Measurements from ENCODE around the gene SETD2.

GRCh38 chr3:47035645-47036044 lies 128.3 kb downstream of the SETD2 start:
- TF ChIP-seq CTCF (IDR thresholded peaks at IDR 0.05; ENCODE audit: borderline replicate concordance, extremely low read depth, low read length, poor library complexity, severe bottlenecking) (no peak), EZH2 (IDR thresholded peaks at IDR 0.05; ENCODE audit: borderline replicate concordance, low read depth, low read length, severe bottlenecking) (no peak)

Data from DND-41 (cell line).